A549 (cell line): Measurements from ENCODE around the gene AGAP9.
"Not testable (repeated sequence)": the region's sequence is repeated elsewhere in the genome, so short reads cannot be mapped to it uniquely, and the experiment has no call there.

ENCODE experiments used
- CTCF ChIP-seq: fragments of >200 bp; sonication (Bioruptor Twin); formaldehyde crosslinking; IDR thresholded peaks from 3 replicates; pipeline ENCODE4 v1.5.1; 2016
- EP300 ChIP-seq, 2 experiments: fragments of >200 bp; sonication (Bioruptor Twin); formaldehyde crosslinking; IDR thresholded peaks; 2 replicates in 1 of 2; 3 replicates in 1 of 2; pipeline ENCODE4 v1.6.1; 2016 to 2017
- FOSL2 ChIP-seq, 2 experiments: fragments of 450-650 bp in 1 of 2; fragments of >200 bp in 1 of 2; sonication (Bioruptor Twin) in 1 of 2; formaldehyde crosslinking; IDR thresholded peaks; 2 replicates each; pipeline versions ENCODE4 v1.5.0 to v1.6.1; 2016 to 2020; ENCODE audit warnings: mild to moderate bottlenecking in 1 of 2, moderate library complexity in 1 of 2
- KDM5A ChIP-seq: fragments of 200-600 bp; sonication (generic); IDR thresholded peaks from 2 replicates; pipeline ENCODE4 v1.6.1; 2016; ENCODE audit warnings: antibody characterized with exemption, mild to moderate bottlenecking
- MAZ ChIP-seq: fragments of 150-350 bp; IDR thresholded peaks from 2 replicates; pipeline ENCODE4 v1.6.1; 2014; ENCODE audit warnings: antibody characterized with exemption, low read depth, low read length, borderline replicate concordance
- MYC ChIP-seq: IDR thresholded peaks from 2 replicates; pipeline ENCODE4 v1.6.1; 2012; ENCODE audit warnings: mild to moderate bottlenecking, inconsistent platforms, low read length, improper control_type of control experiment, borderline replicate concordance
- POLR2A ChIP-seq: IDR thresholded peaks from 2 replicates; pipeline ENCODE4 v1.6.1; 2012; ENCODE audit warnings: mild to moderate bottlenecking, low read length
- RAD21 ChIP-seq, 2 experiments: fragments of >200 bp in 1 of 2; sonication (Bioruptor Twin) in 1 of 2; formaldehyde crosslinking in 1 of 2; IDR thresholded peaks in 1 of 2; conservative IDR thresholded peaks in 1 of 2; 2 replicates in 1 of 2; 3 replicates in 1 of 2; pipeline ENCODE4 v1.6.1; 2012 to 2018; ENCODE audit warnings: inconsistent platforms in 1 of 2
- ZNF302 ChIP-seq: fragments of 250-450 bp; sonication (Bioruptor Pico); IDR thresholded peaks from 2 replicates; pipeline ENCODE4 v1.9.0; 2021; ENCODE audit warnings: inconsistent platforms, mild to moderate bottlenecking, moderate library complexity

- TF ChIP-seq CTCF; FOSL2 (IDR thresholded peaks at IDR 0.05); FOSL2 (CRISPR knock-in tag; IDR thresholded peaks at IDR 0.05); POLR2A; KDM5A; EP300 (IDR thresholded peaks at IDR 0.05); RAD21 (conservative IDR thresholded peaks at IDR 0.05 in 1 of 2, IDR thresholded peaks at IDR 0.05 in 1 of 2); MAZ; ZNF302 (CRISPR knock-in tag); MYC: not testable (repeated sequence)
Measured at GRCh38 chr10:47554552-47554951, 31.1 kb upstream of the AGAP9 start.
